ENCODE data around the gene GDPD1. TPM values are rescaled to one million over a fixed set of nuclear protein-coding genes. Genes with fewer than 3 reads are reported as not detected.

GDPD1 gene
- total RNA-seq, 1 donor from 2014 or later = 0.92 TPM

GRCh38 chr17:59238906-59239305 lies 18.6 kb downstream of the GDPD1 start:
- no peak for TF ChIP-seq CTCF (conservative IDR thresholded peaks at IDR 0.05; ENCODE audit: low read depth, low read length)
- H3K4me3 ChIP-seq (ENCODE audit: low read depth, low read length) = no peak overlapping the region
- DNase-seq (ENCODE audit: low read depth) = no peak

- no peak overlapping the region for H3K4me3 ChIP-seq (ENCODE audit: low read depth, low read length)
- no peak for TF ChIP-seq CTCF (conservative IDR thresholded peaks at IDR 0.05; ENCODE audit: low read depth, low read length)
- DNase-seq (ENCODE audit: low read depth) = no peak
Measured at GRCh38 chr17:59244081-59244480, 23.8 kb downstream of the GDPD1 start.

- no peak for DNase-seq (ENCODE audit: low read depth)
- TF ChIP-seq CTCF (conservative IDR thresholded peaks at IDR 0.05; ENCODE audit: low read depth, low read length) = no peak
- no peak overlapping the region for H3K4me3 ChIP-seq (ENCODE audit: low read depth, low read length)
Measured at GRCh38 chr17:59254742-59255141, 34.4 kb downstream of the GDPD1 start.

GRCh38 chr17:59257101-59257500 lies 36.8 kb downstream of the GDPD1 start:
- TF ChIP-seq CTCF (conservative IDR thresholded peaks at IDR 0.05; ENCODE audit: low read depth, low read length) = no peak
- H3K4me3 ChIP-seq (ENCODE audit: low read depth, low read length) = no peak overlapping the region
- DNase-seq (ENCODE audit: low read depth) = no peak

- no peak overlapping the region for H3K4me3 ChIP-seq (ENCODE audit: low read depth, low read length)
- TF ChIP-seq CTCF (conservative IDR thresholded peaks at IDR 0.05; ENCODE audit: low read depth, low read length) = no peak
- DNase-seq (ENCODE audit: low read depth) = no peak
Measured at GRCh38 chr17:59260722-59261121, 40.4 kb downstream of the GDPD1 start.

GRCh38 chr17:59266745-59267144 lies 46.4 kb downstream of the GDPD1 start:
- no peak for TF ChIP-seq CTCF (conservative IDR thresholded peaks at IDR 0.05; ENCODE audit: low read depth, low read length)
- H3K4me3 ChIP-seq (ENCODE audit: low read depth, low read length) = no peak overlapping the region
- DNase-seq (ENCODE audit: low read depth) = no peak

GRCh38 chr17:59267776-59268175 lies 47.5 kb downstream of the GDPD1 start:
- TF ChIP-seq CTCF (conservative IDR thresholded peaks at IDR 0.05; ENCODE audit: low read depth, low read length) = no peak
- DNase-seq (ENCODE audit: low read depth) = no peak
- no peak overlapping the region for H3K4me3 ChIP-seq (ENCODE audit: low read depth, low read length)

Measured in epithelial cell of proximal tubule (primary cell).